Pancreas (tissue), 10 donors: ENCODE measurements around the gene CAPG. TPM values are rescaled to one million over a fixed set of nuclear protein-coding genes. Genes with fewer than 3 reads are reported as not detected.
"Not testable (repeated sequence)": the region's sequence is repeated elsewhere in the genome, so short reads cannot be mapped to it uniquely, and the experiment has no call there.

Experiments
- ATAC-seq, 4 donors: fragments of 200-7000 bp; cut with Tn5 transposase; one replicate each; pipeline versions ENCODE4 v1.8.0 to v1.9.1; 2020; ENCODE audit warnings: mild to moderate bottlenecking in 4 of 4, moderate library complexity in 4 of 4
- DNase-seq, 6 donors: peaks; one replicate each; pipeline ENCODE4 v3.0.0-alpha.2; 2020
- FAIRE-seq: peaks from 2 replicates; lab custom pipeline; 2012; peaks lifted over from hg19 to GRCh38; lab: Jason Lieb, UNC
- H3K27ac ChIP-seq, 4 donors: fragments of 200-600 bp; sonication (generic); 1 replicate in 3 of 4; 2 replicates in 1 of 4; pipeline versions ENCODE4 v1.5.0 to v1.8.0; 2020
- H3K27me3 ChIP-seq, 4 donors: fragments of 200-600 bp; one replicate each; pipeline ENCODE4 v1.8.0; 2021
- H3K36me3 ChIP-seq, 3 donors: fragments of 200-600 bp; sonication (generic) in 1 of 3; one replicate each; pipeline versions ENCODE4 v1.5.0 to v1.8.0; 2020 to 2021
- H3K4me1 ChIP-seq, 3 donors: fragments of 200-600 bp; one replicate each; pipeline ENCODE4 v1.8.0; 2021
- H3K4me3 ChIP-seq, 4 donors: fragments of 200-600 bp; sonication (generic) in 2 of 4; one replicate each; pipeline versions ENCODE4 v1.5.0 to v1.8.0; 2020 to 2021
- H3K9me3 ChIP-seq, 4 donors: fragments of 200-600 bp; one replicate each; pipeline ENCODE4 v1.8.0; 2021
- WGBS, 2 donors: extraction: QIAGEN DNeasy Blood & Tissue Kit; methylation state at CpG; one replicate each; pipeline ENCODE4 v1.1.7; 2013; 5-methylcytosine and 5-hydroxymethylcytosine counted together
- intact Hi-C, 3 donors: fragments of 100-400 bp; cut with DNase I; formaldehyde crosslinking; loops; one replicate each; pipeline versions ENCODE4 v1.11.1 to v1.14.2; 2022
- polyA plus RNA-seq, 2 donors: library from polyadenylated mRNA; stranded (reverse); fragments of 200-250 nt; gene quantifications; one replicate each; pipeline ENCODE4 v1.2.3, GENCODE V29; 2013
- total RNA-seq, 6 donors: library from RNA; stranded (reverse); fragmentation: NEBNext Ultra II Directional in 4 of 6; extraction: Animal tissue kit (Norgen Biotek cat#: 25700) in 4 of 6; gene quantifications; one replicate each; pipeline versions ENCODE4 v1.2.1 to v1.2.4, GENCODE V29; 2021 to 2023
- TF ChIP-seq, protein P1 (sequence below), 4 donors: fragments of 200-600 bp; sonication (generic) in 3 of 4; IDR thresholded peaks; one replicate each; pipeline versions ENCODE4 v1.5.0 to v1.8.0; 2021; ENCODE audit warnings: antibody characterized with exemption in 4 of 4
- donor health status: healthy with polysubstance abuse.
- donor health status: DM: no; HTN: no; CAD: no; lungs with moderate emphysema.
- donor health status: DM: no; HTN: no; CAD: no.
- donor health status: control.
- donor health status: control.
- donor health status: Bipolar disorder and iron deficiency.
- donor health status: DM: yes; HTN: yes; CAD: no.
- donor health status: DM: no; HTN: no; CAD: no.
- donor health status: DM: no; HTN: no; CAD: no.
- donor health status: DM: yes; HTN: yes; CAD: no.

The CAPG gene
- total and polyA plus RNA-seq, 8 donors, result 10.9 to 111 (median 37.5) TPM

DNA sequence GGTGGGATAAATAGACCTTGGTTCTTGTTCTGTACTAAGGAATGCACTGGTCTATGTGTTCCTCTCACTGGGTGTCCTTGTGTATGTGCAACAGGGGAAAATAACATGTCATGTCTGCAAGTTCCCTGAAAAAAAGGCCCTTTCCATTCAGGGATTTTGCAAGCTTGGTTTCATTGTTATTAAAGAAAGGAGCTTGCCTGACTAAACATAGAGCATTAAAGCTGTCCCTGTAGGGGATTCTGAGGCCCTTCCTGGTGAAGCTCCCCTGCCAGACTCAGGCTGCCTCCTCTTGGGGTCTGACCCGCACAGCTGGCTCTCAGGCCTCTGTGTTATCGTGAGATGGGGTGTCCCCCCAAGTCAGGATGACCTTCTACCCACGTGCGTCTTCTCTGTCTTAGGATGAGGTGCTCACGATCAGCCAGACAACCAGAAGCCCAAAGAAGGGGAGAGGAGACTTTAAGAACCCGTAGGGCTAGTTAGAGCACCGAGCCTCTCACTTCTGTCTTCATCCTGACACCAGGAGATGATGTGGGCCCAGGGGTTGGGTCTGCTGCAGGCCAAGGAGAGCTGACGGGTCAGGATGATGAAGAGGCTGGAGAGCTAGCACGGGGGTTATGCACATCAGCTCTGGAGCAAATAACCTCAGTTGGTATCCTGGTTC, 21.2 kb downstream of the CAPG start:
- no peak for DNase-seq

DNA sequence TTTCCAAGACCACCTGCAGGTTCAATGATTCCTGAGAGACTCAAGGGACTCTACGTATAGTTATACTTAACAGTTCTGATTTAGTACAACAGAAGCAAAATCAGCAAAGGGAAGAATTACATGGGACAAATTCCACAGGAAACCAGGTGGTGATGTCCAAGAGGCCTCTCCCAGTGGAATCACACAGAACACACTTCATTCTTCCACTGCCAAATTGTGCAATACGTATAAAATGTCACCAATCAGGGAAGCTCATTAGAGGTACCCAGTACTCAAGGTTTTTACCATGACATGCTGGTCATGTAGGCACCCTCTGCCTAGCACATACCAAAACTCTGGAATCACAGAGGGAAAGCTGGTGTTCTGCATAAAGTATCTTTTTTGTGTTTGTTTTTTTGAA, 22.4 kb downstream of the CAPG start:
- Histone ChIP-seq H3K9me3 (no peaks in the 10 kb centered on the region), H3K27ac (no peak overlapping the region), H3K36me3 (peaks cover 0 to 15% (median 4%) of the 10 kb centered on the region in 3 donors), H3K4me1 (no peaks in the 10 kb centered on the region), H3K4me3 (no peak overlapping the region), H3K27me3 (no peaks in the 10 kb centered on the region)
- DNase-seq (no peak), FAIRE-seq (no peak), ATAC-seq (no peak)
- intact Hi-C loops, result no loop called here
- WGBS, 2 donors, result 83 to 87% methylated on average over 2 of the region's 2 CpGs
- TF ChIP-seq, protein P1, sequence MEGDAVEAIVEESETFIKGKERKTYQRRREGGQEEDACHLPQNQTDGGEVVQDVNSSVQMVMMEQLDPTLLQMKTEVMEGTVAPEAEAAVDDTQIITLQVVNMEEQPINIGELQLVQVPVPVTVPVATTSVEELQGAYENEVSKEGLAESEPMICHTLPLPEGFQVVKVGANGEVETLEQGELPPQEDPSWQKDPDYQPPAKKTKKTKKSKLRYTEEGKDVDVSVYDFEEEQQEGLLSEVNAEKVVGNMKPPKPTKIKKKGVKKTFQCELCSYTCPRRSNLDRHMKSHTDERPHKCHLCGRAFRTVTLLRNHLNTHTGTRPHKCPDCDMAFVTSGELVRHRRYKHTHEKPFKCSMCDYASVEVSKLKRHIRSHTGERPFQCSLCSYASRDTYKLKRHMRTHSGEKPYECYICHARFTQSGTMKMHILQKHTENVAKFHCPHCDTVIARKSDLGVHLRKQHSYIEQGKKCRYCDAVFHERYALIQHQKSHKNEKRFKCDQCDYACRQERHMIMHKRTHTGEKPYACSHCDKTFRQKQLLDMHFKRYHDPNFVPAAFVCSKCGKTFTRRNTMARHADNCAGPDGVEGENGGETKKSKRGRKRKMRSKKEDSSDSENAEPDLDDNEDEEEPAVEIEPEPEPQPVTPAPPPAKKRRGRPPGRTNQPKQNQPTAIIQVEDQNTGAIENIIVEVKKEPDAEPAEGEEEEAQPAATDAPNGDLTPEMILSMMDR (IDR thresholded peaks at IDR 0.05), result no peak

More for the DNA sequence above, 21.2 kb downstream of the CAPG start:
- Histone ChIP-seq H3K4me3 (no peak overlapping the region), H3K27me3 (no peaks in the 10 kb centered on the region), H3K36me3 (peaks cover 0 to 9% (median 4%) of the 10 kb centered on the region in 3 donors), H3K4me1 (no peaks in the 10 kb centered on the region), H3K27ac (no peak overlapping the region), H3K9me3 (no peaks in the 10 kb centered on the region)
- TF ChIP-seq, protein P1 (IDR thresholded peaks at IDR 0.05), result no peak
- FAIRE-seq (no peak), ATAC-seq (no peak)
- intact Hi-C loops, result no loop called here
- 81 to 84% methylated on average over 9 of the region's 9 CpGs for WGBS, 2 donors

DNA sequence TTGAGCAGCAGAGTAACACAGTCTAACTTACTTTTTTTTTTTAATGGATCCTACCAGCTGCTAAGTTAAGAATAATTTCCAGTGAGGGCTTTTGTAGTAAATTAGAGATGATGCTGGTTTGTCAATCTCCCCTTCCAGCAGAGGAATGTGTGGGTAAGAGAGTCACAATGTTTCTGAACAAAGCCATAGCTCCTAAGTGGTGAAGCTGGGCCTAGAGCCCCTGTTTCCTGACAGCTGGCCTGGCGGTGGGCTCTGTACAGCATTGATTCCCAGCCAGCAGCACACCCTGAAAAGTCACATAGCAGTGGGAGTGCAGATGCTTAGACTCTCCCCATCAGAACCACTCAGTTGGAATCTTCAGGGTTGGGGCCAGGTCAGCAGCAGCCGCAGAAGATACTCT, 24.4 kb downstream of the CAPG start:
- H3K36me3 ChIP-seq, result peaks cover 0 to 18% (median 4%) of the 10 kb centered on the region in 3 donors
- no peak for ATAC-seq
- intact Hi-C loops, result no loop called here
- TF ChIP-seq, protein P1 (IDR thresholded peaks at IDR 0.05), result no peak
- no peak overlapping the region for H3K27ac ChIP-seq
- no peak overlapping the region for H3K4me3 ChIP-seq
- no peak for FAIRE-seq
- DNase-seq, result no peak
- H3K9me3 ChIP-seq, result no peaks in the 10 kb centered on the region
- 78 to 89% methylated on average over 2 of the region's 2 CpGs for WGBS, 2 donors
- H3K4me1 ChIP-seq, result no peaks in the 10 kb centered on the region
- H3K27me3 ChIP-seq, result no peaks in the 10 kb centered on the region

DNA sequence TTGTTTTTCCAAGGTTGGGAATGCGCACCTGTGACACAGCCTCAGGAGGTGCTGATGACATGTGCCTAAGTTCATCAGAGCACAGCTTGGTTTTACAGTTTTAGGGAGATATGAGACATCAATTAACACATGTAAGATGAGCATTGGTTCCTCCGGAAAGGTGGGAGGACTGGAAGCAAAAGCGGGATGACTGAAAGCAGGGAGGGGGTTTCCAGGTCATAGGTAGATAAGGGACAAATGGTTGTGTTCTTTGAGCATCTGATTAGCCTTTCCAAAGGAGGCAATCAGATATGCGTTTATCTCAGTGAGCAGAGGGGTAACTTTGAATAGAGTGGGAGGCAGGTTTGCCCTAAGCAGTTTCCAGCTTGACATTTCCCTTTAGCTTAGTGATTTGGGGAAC, 26.3 kb downstream of the CAPG start:
- intact Hi-C loops, result no loop called here
- WGBS, 2 donors, result 76% methylated on average over 4 of the region's 4 CpGs
- ATAC-seq, result no peak

DNA sequence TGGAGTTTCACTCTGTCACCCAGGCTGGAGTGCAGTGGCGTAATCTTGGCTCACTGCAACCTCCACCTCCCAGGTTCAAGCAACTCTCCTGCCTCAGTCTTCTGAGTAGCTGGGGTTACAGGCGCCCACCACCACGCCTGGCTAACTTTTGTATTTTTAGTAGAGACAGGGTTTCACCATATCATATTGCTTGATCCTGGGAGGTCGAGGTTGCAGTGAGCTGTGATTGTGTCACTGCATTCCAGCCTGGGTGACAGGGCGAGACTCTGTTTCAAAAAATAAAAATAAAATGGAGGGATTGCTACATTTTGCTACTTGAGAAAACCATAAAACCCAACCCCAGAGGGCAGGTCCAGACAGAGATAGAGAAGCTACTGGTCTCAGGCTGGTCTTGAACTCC, 27.0 kb downstream of the CAPG start:
- FAIRE-seq, H3K9me3 ChIP-seq, intact Hi-C loops, H3K27ac ChIP-seq, H3K27me3 ChIP-seq, DNase-seq, H3K4me1 ChIP-seq, H3K4me3 ChIP-seq: not testable (repeated sequence)
- WGBS, 2 donors, result 91 to 100% methylated on average over 5 of the region's 5 CpGs
- peaks cover 0 to 36% (median 8%) of the 10 kb centered on the region in 3 donors for H3K36me3 ChIP-seq
- peak in 1 of 4 donors; percentile 16 for ATAC-seq

More for the DNA sequence above, 26.3 kb downstream of the CAPG start:
- Histone ChIP-seq H3K4me3 (no peak overlapping the region), H3K27me3 (no peaks in the 10 kb centered on the region), H3K9me3 (no peaks in the 10 kb centered on the region), H3K4me1 (no peaks in the 10 kb centered on the region), H3K27ac (no peak overlapping the region), H3K36me3 (peaks cover 0 to 33% (median 4%) of the 10 kb centered on the region in 3 donors)
- DNase-seq, result no peak
- TF ChIP-seq, protein P1 (IDR thresholded peaks at IDR 0.05), result no peak
- FAIRE-seq, result no peak
